ENCODE measurements around the gene UTP11.
"Not testable (repeated sequence)": the region's sequence is repeated elsewhere in the genome, so short reads cannot be mapped to it uniquely, and the experiment has no call there.

DNA sequence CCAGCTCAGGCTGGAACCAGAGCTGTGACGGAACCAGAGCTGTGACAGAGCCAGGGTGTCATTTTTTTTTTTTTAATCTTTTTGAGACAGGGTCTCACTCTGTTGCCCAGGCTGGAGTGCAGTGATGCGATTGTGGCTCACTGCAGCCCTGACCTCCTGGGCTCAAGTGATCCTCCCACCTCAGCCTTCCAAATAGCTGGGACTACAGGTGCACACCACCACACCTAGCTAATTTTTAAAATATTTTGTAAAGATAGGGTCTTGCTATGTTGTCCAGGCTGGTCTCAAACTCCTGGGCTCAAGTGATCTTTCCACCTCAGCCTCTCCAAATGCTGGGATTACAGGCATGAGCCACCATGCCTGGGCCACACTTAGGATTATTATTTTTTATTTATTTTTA lies 20.5 kb downstream of the UTP11 start:
- TF ChIP-seq, protein P1, sequence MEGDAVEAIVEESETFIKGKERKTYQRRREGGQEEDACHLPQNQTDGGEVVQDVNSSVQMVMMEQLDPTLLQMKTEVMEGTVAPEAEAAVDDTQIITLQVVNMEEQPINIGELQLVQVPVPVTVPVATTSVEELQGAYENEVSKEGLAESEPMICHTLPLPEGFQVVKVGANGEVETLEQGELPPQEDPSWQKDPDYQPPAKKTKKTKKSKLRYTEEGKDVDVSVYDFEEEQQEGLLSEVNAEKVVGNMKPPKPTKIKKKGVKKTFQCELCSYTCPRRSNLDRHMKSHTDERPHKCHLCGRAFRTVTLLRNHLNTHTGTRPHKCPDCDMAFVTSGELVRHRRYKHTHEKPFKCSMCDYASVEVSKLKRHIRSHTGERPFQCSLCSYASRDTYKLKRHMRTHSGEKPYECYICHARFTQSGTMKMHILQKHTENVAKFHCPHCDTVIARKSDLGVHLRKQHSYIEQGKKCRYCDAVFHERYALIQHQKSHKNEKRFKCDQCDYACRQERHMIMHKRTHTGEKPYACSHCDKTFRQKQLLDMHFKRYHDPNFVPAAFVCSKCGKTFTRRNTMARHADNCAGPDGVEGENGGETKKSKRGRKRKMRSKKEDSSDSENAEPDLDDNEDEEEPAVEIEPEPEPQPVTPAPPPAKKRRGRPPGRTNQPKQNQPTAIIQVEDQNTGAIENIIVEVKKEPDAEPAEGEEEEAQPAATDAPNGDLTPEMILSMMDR (IDR thresholded peaks at IDR 0.05): not testable (repeated sequence)
- not testable (repeated sequence) for TF ChIP-seq POLR2A (IDR thresholded peaks at IDR 0.05)

Data from heart left ventricle (tissue), 13 donors.